ENCODE measurements around the gene DECR2.
A peak's percentile ranks its signal among the peaks of the same experiment; 100 is the strongest.
"Not testable (repeated sequence)": the region's sequence is repeated elsewhere in the genome, so short reads cannot be mapped to it uniquely, and the experiment has no call there.

The DECR2 gene, protein sequence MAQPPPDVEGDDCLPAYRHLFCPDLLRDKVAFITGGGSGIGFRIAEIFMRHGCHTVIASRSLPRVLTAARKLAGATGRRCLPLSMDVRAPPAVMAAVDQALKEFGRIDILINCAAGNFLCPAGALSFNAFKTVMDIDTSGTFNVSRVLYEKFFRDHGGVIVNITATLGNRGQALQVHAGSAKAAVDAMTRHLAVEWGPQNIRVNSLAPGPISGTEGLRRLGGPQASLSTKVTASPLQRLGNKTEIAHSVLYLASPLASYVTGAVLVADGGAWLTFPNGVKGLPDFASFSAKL

DNA sequence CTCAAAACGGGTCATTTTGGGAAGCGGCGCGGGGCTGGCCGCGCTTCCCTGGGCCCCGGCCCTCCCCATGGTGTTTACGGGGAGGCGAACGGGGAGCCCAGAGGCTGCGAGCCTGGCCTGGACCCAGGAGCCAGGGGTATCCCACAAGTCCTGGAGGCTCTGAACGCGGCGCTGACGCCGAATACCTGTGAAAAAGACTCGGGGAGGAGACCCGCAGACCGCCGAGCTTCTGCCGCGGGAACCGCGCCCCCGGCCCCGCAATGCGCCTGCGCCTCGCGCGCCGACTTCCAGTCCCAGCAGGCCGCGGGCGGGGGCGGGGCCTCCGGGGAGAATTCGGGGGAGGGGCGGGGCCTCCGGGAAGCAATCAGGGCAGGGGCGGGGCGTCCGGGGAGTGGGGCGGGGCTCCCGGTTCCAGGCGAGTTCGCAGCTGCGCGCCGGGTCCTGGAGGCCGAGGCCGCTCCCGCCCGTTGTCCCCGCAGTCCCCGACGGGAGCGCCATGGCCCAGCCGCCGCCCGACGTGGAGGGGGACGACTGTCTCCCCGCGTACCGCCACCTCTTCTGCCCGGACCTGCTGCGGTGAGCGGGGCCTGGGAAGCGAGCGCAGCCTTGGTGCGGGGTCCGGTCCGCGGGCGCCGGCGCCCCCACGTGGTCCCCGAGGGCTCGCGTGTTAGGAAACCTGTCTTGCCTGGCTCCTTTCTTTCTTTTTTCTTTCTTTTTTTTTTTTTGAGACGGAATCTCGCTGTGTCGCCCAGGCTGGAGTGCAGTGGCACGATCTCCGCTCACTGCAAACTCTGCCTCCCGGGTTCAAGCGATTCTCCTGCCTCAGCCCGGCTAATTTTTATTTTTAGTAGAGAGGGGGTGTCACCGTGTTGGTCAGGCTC is at the start of gene DECR2:
TSS of gene DECR2 (plus strand) at position 418 of the 881 bp plus-strand sequence. CDS start at position 497, 79 bp downstream.
- peak; percentile 60 for DNase-seq

- DNase-seq, result peak; percentile 93
These were observed 48.9 kb upstream of the DECR2 start, which contains the start of gene AXIN1 for GRCh38 chr16:352547-353403. AXIN1 (minus strand) TSS chr16:352723; CDS start chr16:347025, 5,698 bp downstream.

DNA sequence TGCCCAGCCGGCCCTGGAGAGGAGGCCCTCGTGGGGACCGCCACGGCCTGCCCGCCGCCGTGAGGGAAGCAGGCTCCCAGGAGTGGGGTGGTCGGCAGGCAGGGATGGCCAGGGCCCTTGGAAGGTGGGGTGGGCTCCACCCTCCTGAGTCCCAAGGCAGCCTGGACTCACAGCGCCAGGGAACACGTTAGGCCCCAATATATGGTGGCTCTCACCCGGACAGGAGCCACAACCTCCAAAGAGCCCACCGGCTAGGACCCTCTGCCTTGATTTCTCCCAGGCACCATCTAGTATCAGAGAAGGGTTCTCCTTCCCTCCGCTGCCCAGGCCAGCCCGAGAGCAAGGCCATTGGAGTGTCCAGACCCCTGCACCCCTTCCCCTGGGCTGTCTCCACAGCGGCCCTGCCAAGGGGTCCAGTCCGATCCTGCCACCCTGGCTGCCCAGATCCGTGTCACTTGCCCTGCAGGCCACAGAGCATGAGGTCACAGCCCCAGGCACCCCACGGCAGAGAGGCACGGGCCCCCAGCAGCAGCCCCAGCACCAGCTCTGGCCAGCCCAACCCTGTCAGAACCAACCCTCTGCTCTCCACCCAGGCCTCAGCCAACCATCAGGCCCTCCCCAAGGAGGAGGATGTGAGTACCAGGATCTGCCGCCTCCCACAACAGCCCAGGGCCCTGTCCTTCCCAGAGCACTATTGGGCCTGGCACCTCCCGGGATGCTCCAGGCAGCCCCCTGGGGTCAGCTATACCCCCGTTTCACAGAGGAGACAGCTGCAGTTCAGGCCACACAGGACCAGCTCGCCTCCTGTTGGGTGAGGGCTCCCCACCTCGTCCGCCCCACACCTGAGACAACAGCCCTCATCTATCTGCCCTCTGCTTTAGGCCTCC is 48.0 kb upstream of the DECR2 start:
- DNase-seq, result no peak

DNA sequence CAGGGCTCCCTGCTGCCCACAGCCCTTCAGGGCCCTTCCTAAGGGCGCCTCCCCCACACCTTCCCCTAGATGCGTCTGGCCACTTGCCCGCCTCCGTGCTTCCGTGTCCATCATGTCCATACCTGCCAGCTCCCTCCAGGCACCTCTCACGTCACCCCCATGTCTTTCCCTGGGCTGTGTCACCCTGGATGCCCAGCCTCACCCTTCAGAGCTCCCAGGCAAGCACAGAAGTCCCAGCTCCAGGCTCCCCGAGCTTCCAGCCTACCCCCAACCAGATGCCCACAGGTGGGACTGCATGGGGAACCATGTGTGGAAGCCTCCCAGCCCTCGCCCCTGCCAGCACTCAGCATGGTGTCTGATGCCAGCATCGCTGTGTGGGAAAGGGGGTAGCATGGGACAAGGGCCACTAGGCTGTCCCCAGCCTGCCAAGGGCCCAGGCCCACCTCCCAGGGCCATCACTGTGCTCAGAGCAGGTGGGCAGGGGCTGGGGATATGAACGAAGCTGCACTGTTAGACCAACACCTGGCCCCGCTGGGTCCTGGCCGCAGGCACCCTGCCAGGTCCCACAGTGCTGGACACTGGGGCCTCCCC is 47.3 kb upstream of the DECR2 start:
- no peak for DNase-seq

DNA sequence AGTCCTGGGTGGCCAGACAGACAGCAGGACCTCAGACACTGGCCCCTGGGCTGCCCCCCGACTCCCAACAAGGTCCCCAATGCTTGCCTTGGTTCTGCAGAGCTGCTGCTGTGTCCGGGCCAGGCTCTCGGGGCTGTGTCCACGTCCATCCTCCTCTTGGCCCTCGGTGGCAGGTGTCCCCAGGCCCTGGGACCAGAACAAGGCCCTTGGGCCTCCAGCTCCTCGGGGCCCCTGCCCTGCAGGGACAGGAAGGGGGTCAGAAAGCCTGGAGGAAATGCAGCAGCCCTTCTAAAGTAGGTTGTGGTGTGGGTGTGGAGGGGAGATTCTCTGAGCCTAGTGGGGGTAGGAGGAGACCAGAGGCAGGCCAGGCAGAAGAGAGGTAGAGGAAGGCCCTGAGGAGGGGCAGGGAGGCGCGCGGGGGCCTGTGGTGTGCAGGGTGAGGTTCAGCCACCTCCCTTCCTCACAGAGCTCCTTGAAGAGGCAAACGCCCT is 46.7 kb upstream of the DECR2 start:
- DNase-seq, result no peak

DNA sequence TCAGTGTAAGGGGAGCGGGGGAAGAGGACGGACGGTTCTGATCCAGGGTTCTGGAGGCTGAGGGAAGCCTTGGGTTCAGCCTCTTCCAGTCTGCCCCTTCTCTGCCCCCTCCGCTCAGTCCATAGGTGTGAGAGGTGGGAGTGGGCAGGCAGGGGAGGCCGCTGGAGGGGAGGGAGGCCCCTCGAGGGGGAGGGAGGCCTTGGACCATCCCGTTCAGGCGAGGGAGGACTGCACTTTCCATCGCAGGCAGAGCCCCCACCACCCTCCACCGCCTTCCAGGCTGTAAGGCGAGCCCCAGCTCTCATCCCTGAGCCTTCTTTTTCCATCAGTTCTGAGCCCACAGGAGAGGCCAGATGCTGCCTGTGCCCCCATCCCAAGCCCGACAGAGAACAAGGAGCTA is 44.9 kb upstream of the DECR2 start:
- DNase-seq, result no peak

GRCh38 chr16:359067-359763 is 42.5 kb upstream of the DECR2 start:
- DNase-seq, result no peak

DNA sequence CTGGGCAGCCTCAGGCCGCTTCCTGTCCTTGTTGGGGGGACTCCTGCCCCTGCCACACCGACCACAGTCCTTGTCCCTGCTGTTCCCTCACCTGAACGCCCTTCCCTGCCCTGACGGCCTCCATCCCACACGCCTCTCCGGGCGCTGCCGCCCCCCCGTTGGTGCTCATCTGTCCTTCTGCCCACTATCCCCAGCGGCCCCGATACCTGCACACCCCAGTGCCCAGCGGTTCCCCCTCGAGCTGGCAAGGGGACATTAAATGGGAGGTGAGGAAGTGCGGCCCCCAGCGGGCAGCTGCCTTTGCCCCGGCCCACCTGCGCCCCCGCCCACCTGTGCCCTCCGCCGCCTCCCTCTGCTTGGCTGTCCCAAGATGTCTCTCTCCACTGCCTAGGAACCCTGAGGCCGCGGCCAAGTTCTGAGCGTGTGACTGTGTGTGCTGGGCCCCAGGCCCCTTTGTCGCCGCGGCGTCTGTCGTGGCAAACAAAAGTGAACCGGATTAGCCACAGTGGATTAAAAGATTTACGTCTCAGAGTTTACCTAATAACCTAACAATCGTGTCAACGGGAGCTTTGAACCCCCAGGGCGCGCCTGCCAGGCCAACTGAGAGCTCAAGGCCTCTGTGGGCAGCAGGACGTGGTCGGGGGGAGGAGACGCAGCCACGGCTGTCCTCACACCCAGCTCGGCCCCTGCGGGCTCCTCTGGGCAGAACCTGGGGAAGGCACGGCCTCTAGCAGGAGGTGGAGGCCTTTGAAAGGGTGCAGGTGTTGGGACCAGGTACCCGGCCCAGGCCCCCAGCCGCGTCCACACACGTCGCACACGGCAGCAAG is 41.6 kb upstream of the DECR2 start:
- DNase-seq, result no peak

DNA sequence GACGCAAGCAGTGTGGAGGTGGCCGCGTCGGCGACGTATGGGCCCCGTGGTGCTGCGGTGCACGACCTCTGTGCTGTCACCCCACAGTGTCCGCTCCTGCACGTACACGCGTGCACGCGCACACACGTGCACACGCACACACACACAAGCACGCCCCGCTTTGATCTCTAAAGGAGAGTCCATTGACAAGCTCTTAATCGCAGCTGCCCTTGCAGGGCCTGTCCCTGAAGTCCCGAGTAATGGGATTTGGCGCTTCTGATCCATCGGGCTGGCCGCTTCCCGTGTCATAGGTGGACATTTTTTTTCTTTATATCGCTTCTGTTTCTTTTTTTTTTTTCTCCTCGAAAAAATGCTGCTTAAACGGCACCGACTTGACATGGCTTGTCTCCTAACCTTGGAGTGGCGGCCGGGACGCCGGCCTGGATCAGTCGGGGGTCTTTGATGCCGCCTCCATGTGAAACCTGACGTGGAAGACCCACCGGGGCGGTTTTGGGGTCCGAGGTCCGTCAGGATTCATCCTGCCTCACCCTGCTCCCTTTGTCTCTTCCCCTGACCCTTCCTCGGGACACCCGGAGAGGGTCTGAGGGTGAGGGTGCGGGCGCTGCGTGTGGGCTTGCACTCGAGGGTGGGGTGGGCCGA is 40.9 kb upstream of the DECR2 start:
- no peak for DNase-seq

DNA sequence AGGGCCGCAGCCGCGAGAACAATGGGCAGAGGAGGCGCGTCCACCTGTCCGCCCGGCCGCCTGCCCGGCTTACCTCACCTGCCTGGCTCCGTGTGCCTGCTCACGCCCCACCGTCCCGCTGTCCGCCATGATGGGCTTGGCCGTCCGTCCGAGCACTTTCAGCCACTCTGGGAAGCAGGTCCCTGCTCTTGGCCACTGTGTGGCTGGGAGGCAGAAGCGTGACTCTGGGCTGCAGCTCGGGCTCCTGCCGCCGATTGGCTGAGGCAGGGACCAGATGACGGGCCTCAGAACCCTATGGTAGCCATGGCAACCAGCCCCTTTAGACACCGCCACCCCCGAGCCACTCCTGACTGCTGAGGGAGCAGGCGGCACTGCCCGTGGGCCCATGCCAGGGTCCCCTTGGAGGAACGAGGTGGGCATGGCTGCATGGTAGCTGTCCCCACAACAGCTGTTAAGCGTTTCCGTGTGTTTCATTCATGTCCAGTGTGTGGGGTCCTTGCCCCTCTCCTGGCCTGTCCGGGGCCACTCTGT is 40.3 kb upstream of the DECR2 start:
- DNase-seq, result no peak

DNA sequence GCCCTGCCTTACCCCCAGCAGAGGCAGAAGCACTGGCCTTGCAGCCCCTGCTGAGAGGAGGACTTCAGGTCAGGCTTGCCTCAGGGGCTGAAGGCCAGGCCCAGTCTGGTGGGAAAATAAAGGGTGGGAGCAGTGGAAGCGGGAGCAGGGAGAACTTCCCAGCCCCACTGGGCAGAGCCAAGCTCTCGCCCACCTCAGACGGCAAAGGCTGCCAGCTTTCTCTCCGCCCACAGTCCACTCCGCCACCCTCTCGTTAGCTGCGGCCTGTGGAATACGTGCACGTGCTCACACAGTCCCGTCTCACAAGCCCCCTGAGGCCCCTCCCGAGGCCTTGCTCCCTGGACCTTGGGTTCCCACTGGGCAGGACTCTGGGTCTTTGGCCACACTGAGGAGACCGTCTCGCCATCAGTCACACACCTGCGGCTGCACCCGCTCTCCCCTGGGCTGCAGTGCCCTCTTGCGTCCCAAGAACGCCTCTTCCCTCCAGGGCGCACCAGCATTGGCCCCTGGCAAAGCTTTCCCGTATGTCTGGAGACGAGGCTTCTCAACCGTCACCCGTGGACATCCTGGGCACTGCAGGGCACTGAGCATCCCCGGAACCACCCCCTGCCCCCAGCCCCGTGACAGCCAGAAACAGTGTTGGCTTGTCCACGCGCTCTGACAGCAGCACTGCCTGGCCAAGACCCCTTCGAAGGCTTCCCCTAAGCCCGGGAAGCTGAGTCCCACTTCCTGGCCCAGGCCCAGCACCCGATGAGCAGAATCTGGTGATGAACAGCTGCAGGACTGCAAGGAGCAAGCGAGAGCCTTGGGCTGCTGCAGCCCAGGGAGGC is 39.6 kb upstream of the DECR2 start:
- peak; percentile 53 for DNase-seq

- DNase-seq, result not testable (repeated sequence)
These were observed 39.0 kb upstream of the DECR2 start for GRCh38 chr16:362702-362999.

DNA sequence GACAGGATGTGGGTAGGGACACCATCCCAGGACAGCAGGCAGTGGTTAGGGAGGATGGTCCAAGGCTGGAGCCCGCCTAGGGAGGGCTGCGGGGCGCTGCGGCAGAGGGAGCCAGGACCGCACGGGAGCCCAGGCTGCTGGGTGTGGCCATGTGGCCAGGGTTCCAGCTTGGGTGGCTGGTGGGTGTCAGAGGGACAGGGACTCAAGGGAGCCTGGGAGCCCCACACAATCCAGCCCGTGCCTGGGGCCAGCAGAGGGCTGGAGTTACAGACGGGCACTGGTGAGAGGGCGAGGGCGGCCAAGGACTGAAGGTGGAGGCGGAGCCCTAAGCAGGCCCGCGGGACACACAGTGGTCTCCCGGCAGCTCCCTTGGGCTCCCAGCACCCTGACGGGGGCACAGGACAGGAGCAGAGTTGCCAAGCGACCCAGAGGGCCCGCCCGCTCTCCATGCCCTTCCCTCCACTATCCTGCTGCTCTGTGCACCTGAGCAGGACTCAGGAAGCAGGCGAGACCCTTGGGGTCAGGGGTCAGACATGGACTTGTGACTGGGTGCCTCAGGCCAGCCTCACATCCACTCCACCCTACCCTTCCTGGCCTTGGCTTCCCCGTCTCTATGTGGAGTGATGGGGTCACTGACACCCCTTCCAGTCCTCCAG is 38.4 kb upstream of the DECR2 start:
- no peak for DNase-seq

GRCh38 chr16:363766-364490 is 37.8 kb upstream of the DECR2 start:
- no peak for DNase-seq

GRCh38 chr16:364595-365491 is 36.8 kb upstream of the DECR2 start:
- no peak for DNase-seq

- DNase-seq, result no peak
These were observed 35.2 kb upstream of the DECR2 start for GRCh38 chr16:366476-366875.

Measured in DMS79 treated with DMSO at 0.1 percent for 48 hours (cell line).